ENCODE measurements around the gene SMYD3.

Gene SMYD3

GRCh38 chr1:246309247-246309884 is 197.7 kb downstream of the SMYD3 start:
- DNase-seq (ENCODE audit: low read depth in 3 of 3, low spot score in 1 of 3), result no peak

GRCh38 chr1:246308533-246309075 is 198.5 kb downstream of the SMYD3 start:
- DNase-seq (ENCODE audit: low read depth in 3 of 3, low spot score in 1 of 3), result no peak

DNA sequence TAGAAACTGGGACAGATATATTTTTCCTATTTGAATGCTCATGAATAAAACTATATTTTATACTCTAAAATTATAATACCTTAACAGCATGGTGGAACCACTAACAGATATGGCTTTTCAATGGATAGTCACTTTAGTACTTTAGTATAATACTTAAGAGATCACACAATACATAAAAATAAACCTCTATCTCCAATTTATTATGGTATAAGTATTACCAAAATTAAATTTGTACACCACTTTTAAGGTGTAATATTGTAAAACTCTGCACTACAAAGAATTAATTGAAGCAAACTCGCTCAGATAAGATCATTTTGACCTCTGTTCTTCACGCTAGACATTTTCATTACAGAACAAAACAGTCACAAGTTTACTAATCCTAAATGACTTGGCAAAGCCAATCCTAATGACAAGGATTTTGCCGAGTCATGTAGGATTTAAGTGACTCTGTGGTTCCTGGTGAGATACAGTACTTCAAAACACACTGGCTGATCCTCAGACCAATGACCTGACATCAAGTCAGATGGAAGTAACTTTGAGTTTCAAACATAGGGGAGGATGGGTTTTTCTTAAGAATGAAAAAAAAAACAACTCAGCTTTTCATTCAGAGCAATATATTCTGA is 200.6 kb downstream of the SMYD3 start:
- DNase-seq (ENCODE audit: low read depth in 3 of 3, low spot score in 1 of 3), result no peak

DNA sequence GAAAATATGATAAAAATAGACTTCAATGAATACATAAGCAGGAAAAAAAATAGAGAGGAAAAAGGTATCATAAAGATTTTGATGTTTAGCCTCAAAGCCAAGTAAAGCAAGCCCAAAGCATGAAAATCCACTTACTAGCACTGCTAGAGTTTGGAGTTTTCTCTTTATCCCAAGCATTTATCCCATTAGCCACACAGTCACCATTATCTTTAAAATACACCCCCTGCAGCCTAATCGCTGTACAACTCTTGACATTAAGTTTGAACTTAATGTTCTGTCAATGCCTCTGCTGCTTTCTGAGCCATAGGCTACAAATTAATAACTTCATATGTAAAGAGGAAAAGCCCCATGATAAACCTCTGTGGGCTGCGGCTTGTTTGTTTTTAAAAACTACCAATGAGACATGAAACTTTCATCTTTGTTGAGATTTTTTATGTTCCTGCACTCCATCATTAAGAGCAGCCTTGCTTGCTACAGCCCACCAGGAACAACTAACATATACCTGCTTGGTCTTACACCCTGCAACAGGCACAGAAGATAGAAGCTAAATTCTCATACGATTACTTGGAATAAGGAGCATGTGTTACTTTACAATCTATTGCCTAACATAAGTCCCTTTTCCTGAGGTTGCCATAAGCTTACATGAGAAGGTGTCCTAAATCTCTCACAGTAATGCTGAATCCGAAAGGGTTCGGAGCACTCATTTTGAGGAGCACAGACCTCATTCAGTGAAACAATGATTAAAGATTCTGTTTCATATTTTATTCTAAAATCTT is 202.4 kb downstream of the SMYD3 start:
- DNase-seq (ENCODE audit: low read depth in 3 of 3, low spot score in 1 of 3), result no peak

- DNase-seq (ENCODE audit: low read depth in 3 of 3, low spot score in 1 of 3), result no peak
Measured at GRCh38 chr1:246302711-246303317, 204.3 kb downstream of the SMYD3 start.

GRCh38 chr1:246302251-246302625 is 204.8 kb downstream of the SMYD3 start:
- no peak for DNase-seq (ENCODE audit: low read depth in 3 of 3, low spot score in 1 of 3)

- DNase-seq (ENCODE audit: low read depth in 3 of 3, low spot score in 1 of 3), result no peak
Measured at GRCh38 chr1:246301553-246302250, 205.4 kb downstream of the SMYD3 start.

DNA sequence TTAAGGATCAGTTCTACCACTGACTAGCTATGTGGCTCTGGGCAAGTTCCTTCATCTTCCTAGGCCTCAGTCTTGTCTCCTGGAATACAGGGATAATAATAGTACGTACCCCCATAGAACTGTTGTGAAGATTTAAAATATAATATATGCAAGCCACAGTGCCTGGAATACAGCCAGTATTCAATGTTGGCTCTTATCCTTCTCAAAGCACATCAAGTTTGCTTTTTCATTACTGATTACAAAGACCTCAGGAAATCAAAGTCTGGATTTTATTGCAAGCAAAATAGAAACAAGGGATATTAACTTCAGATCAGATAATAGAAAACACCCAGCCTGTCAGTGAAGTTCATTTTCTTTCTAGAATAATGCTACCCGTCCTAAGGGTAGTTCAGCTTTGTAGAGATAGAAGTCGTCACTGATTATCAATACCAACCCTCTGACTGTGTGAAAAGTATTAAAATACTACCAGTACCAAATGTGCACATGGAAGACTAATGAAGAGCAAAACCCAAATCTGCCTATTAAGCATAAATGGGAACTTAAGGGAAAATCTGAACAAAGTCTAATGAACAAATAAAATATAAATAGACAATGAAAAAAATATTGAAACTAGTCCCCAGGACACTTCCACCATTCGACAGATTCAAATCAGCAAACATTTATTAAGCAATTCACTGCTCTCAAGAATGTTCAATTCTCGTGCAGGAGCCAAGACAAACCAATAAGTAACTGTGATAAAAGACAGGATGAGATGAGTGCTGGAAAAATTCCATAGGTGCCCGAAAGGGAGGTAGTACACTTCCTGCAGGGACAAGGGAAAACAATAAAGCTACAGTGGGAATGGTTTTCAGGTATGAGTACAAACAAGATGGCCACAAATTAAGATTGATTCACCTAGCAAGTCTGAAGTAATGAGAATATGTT is 206.2 kb downstream of the SMYD3 start:
- no peak for DNase-seq (ENCODE audit: low read depth in 3 of 3, low spot score in 1 of 3)

- DNase-seq (ENCODE audit: low read depth in 3 of 3, low spot score in 1 of 3), result no peak
Measured at GRCh38 chr1:246297279-246298265, 209.5 kb downstream of the SMYD3 start.

DNA sequence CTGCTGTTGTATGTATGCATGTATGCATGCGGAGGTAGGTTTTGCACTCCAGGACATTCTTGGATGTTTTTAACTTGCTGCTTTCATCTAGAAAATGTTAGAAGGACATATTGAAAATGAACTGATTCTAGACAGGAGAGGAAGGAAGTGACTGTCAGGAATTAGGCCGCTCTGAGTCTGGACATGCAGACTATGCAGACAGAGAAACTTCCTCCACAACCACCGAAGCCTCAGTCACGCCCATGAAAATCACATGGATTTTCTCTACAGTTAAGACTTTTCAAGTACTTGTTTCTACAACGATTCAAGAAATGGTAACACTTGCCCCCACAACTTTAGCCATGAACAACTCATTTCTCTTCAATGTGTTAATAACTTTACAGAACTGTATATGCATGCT is 211.1 kb downstream of the SMYD3 start:
- no peak for DNase-seq (ENCODE audit: low read depth in 3 of 3, low spot score in 1 of 3)

- DNase-seq (ENCODE audit: low read depth in 3 of 3, low spot score in 1 of 3), result no peak
Measured at GRCh38 chr1:246295340-246295739, 211.7 kb downstream of the SMYD3 start.

DNA sequence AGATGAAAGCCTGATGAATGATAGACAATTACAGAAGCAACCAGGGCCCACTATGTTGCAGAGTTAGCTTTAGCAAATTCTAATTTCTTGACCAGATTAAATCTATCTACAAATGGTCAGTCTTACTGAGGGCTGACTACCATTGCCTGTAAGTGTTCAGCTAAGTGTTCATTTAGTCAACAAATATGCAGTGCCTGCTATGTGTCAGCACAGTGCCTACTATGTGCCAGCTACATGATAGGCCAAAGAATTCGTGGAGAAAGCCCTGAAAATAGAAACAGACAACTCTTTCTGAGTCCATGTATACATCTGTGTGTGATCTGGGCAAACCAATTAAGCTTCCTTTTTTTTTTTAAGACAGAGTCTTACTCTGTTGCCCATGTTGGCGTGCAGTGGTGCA is 212.8 kb downstream of the SMYD3 start:
- no peak for DNase-seq (ENCODE audit: low read depth in 3 of 3, low spot score in 1 of 3)

DNA sequence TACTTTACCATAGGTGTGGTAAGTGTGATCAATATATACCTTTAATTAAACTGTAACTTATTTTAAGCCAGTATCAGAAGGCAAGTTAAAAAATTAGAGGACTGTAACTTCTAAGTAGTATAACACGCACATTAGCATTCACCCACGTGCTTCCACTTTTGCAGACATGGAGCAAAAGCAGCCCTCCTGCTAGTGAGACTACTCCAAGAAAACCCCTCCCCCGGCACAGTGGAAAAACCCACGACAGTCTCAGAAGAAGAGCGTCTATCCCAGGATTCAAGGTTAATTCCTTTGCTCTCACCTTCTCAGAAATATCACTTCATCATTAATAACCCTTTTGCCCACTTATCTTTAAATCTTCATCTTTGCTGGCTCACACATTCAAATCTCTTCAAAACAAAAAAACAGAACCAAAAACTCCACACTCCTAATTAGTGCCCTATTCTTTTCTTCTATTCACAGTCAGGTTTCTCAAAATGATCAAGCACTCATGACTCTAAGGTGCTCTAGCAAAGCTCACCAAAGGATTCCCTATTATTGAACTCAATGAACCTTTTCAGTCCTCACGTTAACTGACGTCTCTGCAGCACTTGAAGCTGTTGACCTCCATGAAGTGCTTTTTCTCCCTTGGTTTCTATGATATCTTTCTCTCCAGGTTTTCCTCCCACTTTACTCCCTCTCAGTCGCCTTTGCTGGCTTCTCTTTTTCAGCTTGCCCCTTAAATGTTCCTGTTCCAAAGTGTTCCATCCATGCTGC is 213.5 kb downstream of the SMYD3 start:
- no peak for DNase-seq (ENCODE audit: low read depth in 3 of 3, low spot score in 1 of 3)

DNA sequence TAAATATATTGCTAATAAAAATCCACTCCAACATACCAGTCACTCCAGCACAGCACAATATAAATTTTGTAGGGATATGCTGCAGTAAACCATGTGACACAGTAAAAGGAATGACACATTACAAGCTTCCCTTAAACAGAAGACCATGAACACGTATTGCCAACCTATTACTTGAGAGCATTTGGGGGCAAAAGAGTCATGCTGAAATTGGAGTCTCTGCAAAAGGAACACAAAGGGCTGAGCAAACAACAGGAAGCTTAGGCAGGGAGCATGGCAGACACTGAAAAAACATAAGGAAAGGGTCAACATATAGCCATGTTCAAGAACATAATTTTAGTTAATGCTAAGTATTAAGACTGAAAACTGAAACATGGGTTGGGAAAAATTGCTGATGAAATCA is 214.5 kb downstream of the SMYD3 start:
- no peak for DNase-seq (ENCODE audit: low read depth in 3 of 3, low spot score in 1 of 3)

GRCh38 chr1:246291127-246291526 is 216.0 kb downstream of the SMYD3 start:
- DNase-seq (ENCODE audit: low read depth in 3 of 3, low spot score in 1 of 3), result no peak

GRCh38 chr1:246283771-246284410 is 223.2 kb downstream of the SMYD3 start:
- DNase-seq (ENCODE audit: low read depth in 3 of 3, low spot score in 1 of 3), result no peak

GRCh38 chr1:246281639-246282038 is 225.4 kb downstream of the SMYD3 start:
- DNase-seq (ENCODE audit: low read depth in 3 of 3, low spot score in 1 of 3), result no peak

GRCh38 chr1:246281195-246281594 is 225.9 kb downstream of the SMYD3 start:
- DNase-seq (ENCODE audit: low read depth in 3 of 3, low spot score in 1 of 3), result no peak

Data from stimulated activated CD4-positive, alpha-beta T cell treated with anti-CD3 and anti-CD28 coated beads, TNF-alpha, amount 100 ng/mL, for 1 hour (primary cell).